HCT116 (cell line): Measurements from ENCODE around the gene CSGALNACT2. TPM values are rescaled to one million over a fixed set of nuclear protein-coding genes. Genes with fewer than 3 reads are reported as not detected.

Experiments used
- ATAC-seq: fragments of 200-7000 bp; cut with Tn5 transposase; 2 replicates; pipeline ENCODE4 v1.9.1; 2020; ENCODE audit warnings: mild to moderate bottlenecking, moderate library complexity
- BruUV-seq: library from RNA; stranded (reverse); fragments of 400-500 nt; replicated peaks from 2 replicates; lab custom pipeline; 2021; lab: Mats Ljungman, UMichigan
- CTCF ChIA-PET: fragments of 300-600 bp; sonication (Branson Sonifier 250); formaldehyde crosslinking; loops from one replicate; lab custom pipeline; 2021; ENCODE audit warnings: antibody characterized with exemption; lab: Charles Lee
- POLR2A ChIA-PET: fragments of 300-600, 350-600 bp; sonication (Branson Sonifier 250); formaldehyde crosslinking; loops from one replicate; lab custom pipeline; 2021; ENCODE audit warnings: antibody characterized with exemption; lab: Charles Lee
- RAD21 ChIA-PET, 2 experiments: fragments of 300-600 bp; sonication (Branson Sonifier 250); formaldehyde crosslinking; loops; one replicate each; lab custom pipeline; 2023; ENCODE audit warnings: low total read pairs in 2 of 2; ENCODE audit not compliant: uncharacterized antibody in 2 of 2, unreplicated experiment in 2 of 2, low non-redundant PET in 1 of 2; lab: Charles Lee
- DNase-seq: peaks from one replicate; pipeline ENCODE4 v3.0.0-alpha.2; 2010; ENCODE audit warnings: low read depth, low spot score
- H2AFZ ChIP-seq: fragments of 200-600 bp; shearing (Covaris generic), sonication (generic); 2 replicates; pipeline ENCODE4 v1.6.1; 2017; ENCODE audit warnings: low read depth, mixed run types, mixed read lengths, antibody characterized with exemption, low read length; ENCODE audit not compliant: poor library complexity, severe bottlenecking
- H3K27ac ChIP-seq: 2 replicates; pipeline ENCODE4 v1.5.1; 2012; ENCODE audit warnings: low read depth, low read length
- H3K27me3 ChIP-seq: fragments of 200-600 bp; sonication (generic); 2 replicates; pipeline ENCODE4 v1.6.1; 2016; ENCODE audit warnings: mixed run types, low read length, mixed read lengths; ENCODE audit not compliant: insufficient read depth
- H3K36me3 ChIP-seq, 2 experiments: fragments of 200-500 bp in 1 of 2; fragments of 200-600 bp in 1 of 2; sonication (Bioruptor generic) in 1 of 2; sonication (generic) in 1 of 2; 2 replicates each; pipeline versions ENCODE4 v1.5.1 to v1.6.1; 2014 to 2016; ENCODE audit warnings: low read length in 2 of 2, inconsistent platforms in 1 of 2, mixed read lengths in 1 of 2, mixed run types in 1 of 2; ENCODE audit not compliant: insufficient read depth in 2 of 2, control insufficient read depth in 1 of 2
- H3K4me1 ChIP-seq, 2 experiments: fragments of 200-600 bp in 1 of 2; sonication (generic) in 1 of 2; 2 replicates each; pipeline versions ENCODE4 v1.5.1 to v1.6.1; 2012 to 2017; ENCODE audit warnings: low read length in 2 of 2, inconsistent platforms in 1 of 2, mild to moderate bottlenecking in 1 of 2, mixed read lengths in 1 of 2, mixed run types in 1 of 2, moderate library complexity in 1 of 2; ENCODE audit not compliant: insufficient read depth in 2 of 2, control insufficient read depth in 1 of 2
- H3K4me2 ChIP-seq: fragments of 200-600 bp; sonication (generic); 2 replicates; pipeline ENCODE4 v1.6.1; 2017; ENCODE audit warnings: mixed run types, low read length, mixed read lengths
- H3K4me3 ChIP-seq, 2 experiments: fragments of 200-600 bp in 1 of 2; sonication (generic) in 1 of 2; replicated peaks in 1 of 2; 2 replicates each; pipeline ENCODE4 v1.5.1; 2011 to 2016; ENCODE audit warnings: low read length in 2 of 2, control low read depth in 1 of 2, low read depth in 1 of 2, mild to moderate bottlenecking in 1 of 2, mixed read lengths in 1 of 2, mixed run types in 1 of 2
- H3K79me2 ChIP-seq: fragments of 200-600 bp; sonication (generic); 2 replicates; pipeline ENCODE4 v1.6.1; 2017; ENCODE audit warnings: mild to moderate bottlenecking, mixed run types, low read length, moderate library complexity, mixed read lengths; ENCODE audit not compliant: insufficient read depth
- H3K9ac ChIP-seq: fragments of 200-600 bp; sonication (generic); 2 replicates; pipeline ENCODE4 v1.6.1; 2016; ENCODE audit warnings: low read length, mixed read lengths
- H3K9me2 ChIP-seq: fragments of 200-600 bp; sonication (generic), shearing (Covaris generic); 2 replicates; pipeline ENCODE4 v1.6.1; 2017; ENCODE audit warnings: mixed run types, mild to moderate bottlenecking, moderate library complexity; ENCODE audit not compliant: insufficient read depth
- H3K9me3 ChIP-seq, 2 experiments: fragments of 200-500 bp in 1 of 2; fragments of 200-600 bp in 1 of 2; sonication (Bioruptor generic) in 1 of 2; sonication (generic) in 1 of 2; 2 replicates each; pipeline ENCODE4 v1.6.1; 2014 to 2017; ENCODE audit warnings: low read length in 2 of 2, mixed read lengths in 2 of 2, inconsistent platforms in 1 of 2, low read depth in 1 of 2, mild to moderate bottlenecking in 1 of 2, mixed run types in 1 of 2, moderate library complexity in 1 of 2; ENCODE audit not compliant: control insufficient read depth in 1 of 2, insufficient read depth in 1 of 2
- H4K20me1 ChIP-seq: fragments of 200-600 bp; sonication (generic), shearing (Covaris generic); 2 replicates; pipeline ENCODE4 v1.6.1; 2017; ENCODE audit warnings: mixed run types, mild to moderate bottlenecking, moderate library complexity; ENCODE audit not compliant: insufficient read depth
- CBX3 ChIP-seq: IDR thresholded peaks from 2 replicates; pipeline ENCODE4 v1.6.1; 2012; ENCODE audit warnings: low read depth
- CEBPB ChIP-seq: IDR thresholded peaks from 2 replicates; pipeline ENCODE4 v1.6.1; 2012; ENCODE audit warnings: low read depth
- CTCF ChIP-seq, 3 experiments: fragments of 200-600 bp in 1 of 3; sonication (generic) in 1 of 3; IDR thresholded peaks in 2 of 3; conservative IDR thresholded peaks in 1 of 3; 2 replicates each; pipeline ENCODE4 v1.5.1; 2012 to 2017; ENCODE audit warnings: low read depth in 2 of 3, low read length in 2 of 3, antibody characterized with exemption in 1 of 3, borderline replicate concordance in 1 of 3, control low read depth in 1 of 3, mild to moderate bottlenecking in 1 of 3, mixed read lengths in 1 of 3, mixed run types in 1 of 3, moderate library complexity in 1 of 3; ENCODE audit not compliant: insufficient read depth in 1 of 3
- EGR1 ChIP-seq: IDR thresholded peaks from 2 replicates; pipeline ENCODE4 v1.6.1; 2012; ENCODE audit warnings: low read depth
- EZH2 ChIP-seq: fragments of 200-600 bp; sonication (generic); IDR thresholded peaks from 2 replicates; pipeline ENCODE4 v1.6.1; 2017; ENCODE audit warnings: antibody characterized with exemption, mixed run types
- EZH2phosphoT487 ChIP-seq: fragments of 200-600 bp; IDR thresholded peaks from 2 replicates; pipeline ENCODE4 v1.6.1; 2018; ENCODE audit warnings: antibody characterized with exemption, borderline replicate concordance
- REST ChIP-seq: IDR thresholded peaks from 2 replicates; pipeline ENCODE4 v1.6.1; 2012; ENCODE audit warnings: low read depth
- TCF7L2 ChIP-seq: IDR thresholded peaks from 2 replicates; pipeline ENCODE4 v1.7.0; 2011; ENCODE audit warnings: borderline replicate concordance, inconsistent platforms; ENCODE audit not compliant: insufficient read depth, insufficient read length; ENCODE audit errors: extremely low read depth
- ZBTB33 ChIP-seq: IDR thresholded peaks from 2 replicates; pipeline ENCODE4 v1.6.1; 2011; ENCODE audit warnings: mild to moderate bottlenecking, low read length, moderate library complexity; ENCODE audit not compliant: insufficient replicate concordance; ENCODE audit errors: extremely low read depth
- intact Hi-C: fragments of 100-400 bp; cut with micrococcal nuclease; formaldehyde crosslinking; loops from 2 replicates; pipeline ENCODE4 v1.10.0; 2022
- total RNA-seq: library from RNA; stranded (reverse); gene quantifications from one replicate; pipeline ENCODE4 v1.2.1, GENCODE V29; 2021; ENCODE audit not compliant: unreplicated experiment

The CSGALNACT2 gene
- total RNA-seq, 1 experiment from 2014 or later = 9.9 TPM

- ChIA-PET CTCF (interaction anchor here (0.6 kb wide), 1 partner anchor 160 kb away, joined by 3 read pairs; no protein-coding TSS in a partner anchor), RAD21 (no interaction called here), POLR2A (no interaction called here)
- no TSS peak for BruUV-seq
- no peaks in the 10 kb centered on the region for H3K4me1 ChIP-seq
- H2AFZ ChIP-seq = no peak overlapping the region
- no peak overlapping the region for H3K9ac ChIP-seq
- intact Hi-C loops = no loop called here
- H3K27ac ChIP-seq = no peak overlapping the region
- no peak for ATAC-seq
- H3K4me3 ChIP-seq = no peak overlapping the region
- H4K20me1 ChIP-seq = no peaks in the 10 kb centered on the region
- no peaks in the 10 kb centered on the region for H3K9me2 ChIP-seq
- no peaks in the 10 kb centered on the region for H3K27me3 ChIP-seq
- H3K4me2 ChIP-seq = no peak overlapping the region
- DNase-seq = no peak
- H3K9me3 ChIP-seq = no peaks in the 10 kb centered on the region
- no peaks in the 10 kb centered on the region for H3K79me2 ChIP-seq
- no peaks in the 10 kb centered on the region for H3K36me3 ChIP-seq
- TF ChIP-seq EGR1 = no peak
- no peak for TF ChIP-seq CBX3
- no peak for TF ChIP-seq CEBPB
- no peak for TF ChIP-seq EZH2phosphoT487
- no peak for TF ChIP-seq REST
- TF ChIP-seq TCF7L2 = no peak
- TF ChIP-seq EZH2 = no peak
- no peak for TF ChIP-seq ZBTB33
- no peak for TF ChIP-seq CTCF (IDR thresholded peaks at IDR 0.05 in 2 of 3, conservative IDR thresholded peaks at IDR 0.05 in 1 of 3; ENCODE audit: borderline replicate concordance in 1 of 3, insufficient read depth in 1 of 3, low read depth in 2 of 3, low read length in 2 of 3)
Measured at GRCh38 chr10:43188702-43189101, 50.5 kb downstream of the CSGALNACT2 start.
